BE2C (cell line): Measurements from ENCODE around the gene RPAP2.

Experiments used
- DNase-seq: peaks from one replicate; pipeline ENCODE4 v3.0.0-alpha.2; 2020
- H3K27me3 ChIP-seq: fragments of 250-450 bp; sonication (Bioruptor Pico); 2 replicates; pipeline ENCODE4 v1.5.1; 2020; ENCODE audit warnings: mild to moderate bottlenecking
- H3K36me3 ChIP-seq: fragments of 250-450 bp; sonication (Bioruptor Pico); 2 replicates; pipeline ENCODE4 v1.5.1; 2020; ENCODE audit warnings: mild to moderate bottlenecking
- H3K4me1 ChIP-seq: fragments of 250-450 bp; sonication (Bioruptor Pico); 2 replicates; pipeline ENCODE4 v1.5.1; 2020
- H3K4me3 ChIP-seq: 2 replicates; pipeline ENCODE4 v1.5.1; 2011; ENCODE audit warnings: low read depth, low read length
- H3K9me3 ChIP-seq: fragments of 250-450 bp; sonication (Bioruptor Pico); 2 replicates; pipeline ENCODE4 v1.5.1; 2020
- TF ChIP-seq, protein P1 (sequence below): IDR thresholded peaks from 2 replicates; pipeline ENCODE4 v1.5.1; 2012; ENCODE audit warnings: mild to moderate bottlenecking, low read depth, low read length

Gene RPAP2

DNA sequence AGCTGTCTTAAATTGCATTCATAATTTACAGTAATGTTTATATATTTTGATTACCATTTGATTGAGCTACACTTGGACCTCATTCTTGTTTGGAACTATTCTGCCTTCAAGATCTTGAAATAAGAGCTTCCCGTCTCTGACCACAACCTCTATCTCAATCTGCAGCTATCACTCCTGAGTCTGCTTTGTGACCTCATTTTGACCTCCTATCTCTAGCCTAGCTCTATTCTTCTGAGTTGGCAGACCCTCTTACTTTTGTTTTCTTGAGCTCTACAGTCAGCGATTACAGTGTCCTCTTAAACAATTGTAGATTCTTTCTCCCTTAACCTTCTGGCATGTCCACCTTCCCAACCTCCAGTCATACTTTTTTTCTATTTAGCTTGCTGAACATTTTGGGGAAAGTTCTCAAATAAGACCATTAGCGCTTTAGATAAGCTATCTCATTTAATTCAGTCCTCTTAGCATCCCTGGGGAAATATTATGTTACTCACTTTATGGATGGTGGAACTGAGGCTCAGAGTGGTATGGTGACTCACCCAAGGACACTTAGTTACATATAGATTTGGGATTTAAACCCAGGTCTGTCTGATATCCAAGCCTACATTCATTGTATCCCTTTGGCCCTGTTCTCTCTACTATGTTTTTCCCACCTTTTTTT is 19.1 kb downstream of the RPAP2 start:
- Histone ChIP-seq H3K4me3 (no peak overlapping the region), H3K36me3 (no peaks in the 10 kb centered on the region), H3K27me3 (no peaks in the 10 kb centered on the region), H3K9me3 (no peaks in the 10 kb centered on the region), H3K4me1 (no peaks in the 10 kb centered on the region)
- TF ChIP-seq, protein P1, sequence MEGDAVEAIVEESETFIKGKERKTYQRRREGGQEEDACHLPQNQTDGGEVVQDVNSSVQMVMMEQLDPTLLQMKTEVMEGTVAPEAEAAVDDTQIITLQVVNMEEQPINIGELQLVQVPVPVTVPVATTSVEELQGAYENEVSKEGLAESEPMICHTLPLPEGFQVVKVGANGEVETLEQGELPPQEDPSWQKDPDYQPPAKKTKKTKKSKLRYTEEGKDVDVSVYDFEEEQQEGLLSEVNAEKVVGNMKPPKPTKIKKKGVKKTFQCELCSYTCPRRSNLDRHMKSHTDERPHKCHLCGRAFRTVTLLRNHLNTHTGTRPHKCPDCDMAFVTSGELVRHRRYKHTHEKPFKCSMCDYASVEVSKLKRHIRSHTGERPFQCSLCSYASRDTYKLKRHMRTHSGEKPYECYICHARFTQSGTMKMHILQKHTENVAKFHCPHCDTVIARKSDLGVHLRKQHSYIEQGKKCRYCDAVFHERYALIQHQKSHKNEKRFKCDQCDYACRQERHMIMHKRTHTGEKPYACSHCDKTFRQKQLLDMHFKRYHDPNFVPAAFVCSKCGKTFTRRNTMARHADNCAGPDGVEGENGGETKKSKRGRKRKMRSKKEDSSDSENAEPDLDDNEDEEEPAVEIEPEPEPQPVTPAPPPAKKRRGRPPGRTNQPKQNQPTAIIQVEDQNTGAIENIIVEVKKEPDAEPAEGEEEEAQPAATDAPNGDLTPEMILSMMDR, result no peak
- no peak for DNase-seq

DNA sequence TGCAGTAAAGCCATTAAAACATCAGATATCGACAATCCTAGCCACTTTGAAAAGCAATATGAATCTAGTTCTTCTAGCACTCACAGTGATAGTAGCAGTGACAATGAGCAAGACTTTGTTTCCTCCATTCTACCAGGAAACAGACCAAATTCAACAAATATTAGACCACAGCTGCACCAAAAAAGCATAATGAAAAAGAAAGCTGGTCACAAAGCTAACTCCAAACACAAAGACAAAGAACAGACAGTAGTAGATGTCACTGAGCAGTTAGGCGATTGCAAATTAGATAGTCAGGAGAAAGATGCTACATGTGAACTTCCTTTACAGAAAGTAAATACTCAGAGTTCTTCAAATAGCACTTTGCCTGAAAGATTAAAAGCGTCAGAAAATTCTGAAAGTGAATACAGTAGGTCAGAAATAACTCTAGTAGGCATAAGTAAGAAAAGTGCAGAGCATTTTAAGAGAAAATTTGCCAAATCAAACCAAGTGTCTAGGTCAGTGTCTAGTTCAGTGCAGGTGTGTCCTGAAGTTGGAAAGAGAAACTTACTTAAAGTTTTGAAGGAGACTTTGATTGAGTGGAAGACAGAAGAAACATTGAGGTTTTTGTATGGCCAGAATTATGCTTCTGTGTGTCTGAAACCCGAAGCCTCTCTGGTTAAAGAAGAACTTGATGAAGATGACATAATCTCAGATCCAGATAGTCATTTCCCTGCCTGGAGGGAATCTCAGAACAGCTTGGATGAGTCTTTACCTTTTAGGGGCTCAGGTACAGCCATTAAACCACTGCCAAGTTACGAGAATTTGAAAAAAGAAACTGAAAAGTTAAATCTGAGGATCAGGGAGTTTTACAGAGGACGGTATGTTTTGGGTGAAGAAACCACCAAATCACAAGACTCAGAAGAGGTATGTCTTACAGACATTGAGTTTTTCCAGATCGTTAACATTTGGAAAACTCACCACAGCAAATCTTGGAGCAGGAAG is 24.9 kb downstream of the RPAP2 start:
- no peaks in the 10 kb centered on the region for H3K27me3 ChIP-seq
- no peak overlapping the region for H3K4me3 ChIP-seq
- TF ChIP-seq, protein P1, result no peak
- no peak for DNase-seq
- H3K36me3 ChIP-seq, result no peaks in the 10 kb centered on the region
- no peaks in the 10 kb centered on the region for H3K4me1 ChIP-seq
- no peaks in the 10 kb centered on the region for H3K9me3 ChIP-seq

DNA sequence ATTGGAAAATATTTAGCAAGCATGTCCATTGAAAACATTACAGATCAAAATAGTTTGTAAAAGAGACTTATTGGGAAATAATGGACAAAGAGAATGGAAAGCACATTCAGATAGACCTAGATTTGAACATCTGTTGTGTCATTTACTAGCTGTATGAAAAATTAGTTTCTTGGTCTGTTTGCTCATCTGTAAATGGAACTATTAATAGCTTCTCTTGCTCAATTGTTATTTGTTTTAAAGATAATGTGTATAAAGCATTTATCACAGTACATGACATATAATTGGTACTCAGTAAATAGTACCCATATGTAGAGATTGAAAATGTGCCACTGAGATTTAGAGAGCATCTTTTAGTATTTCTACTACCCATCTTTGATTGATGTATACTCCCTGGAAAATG is 25.9 kb downstream of the RPAP2 start:
- Histone ChIP-seq H3K27me3 (no peaks in the 10 kb centered on the region), H3K9me3 (no peaks in the 10 kb centered on the region), H3K36me3 (no peaks in the 10 kb centered on the region), H3K4me1 (no peaks in the 10 kb centered on the region), H3K4me3 (no peak overlapping the region)
- TF ChIP-seq, protein P1, result no peak
- no peak for DNase-seq

DNA sequence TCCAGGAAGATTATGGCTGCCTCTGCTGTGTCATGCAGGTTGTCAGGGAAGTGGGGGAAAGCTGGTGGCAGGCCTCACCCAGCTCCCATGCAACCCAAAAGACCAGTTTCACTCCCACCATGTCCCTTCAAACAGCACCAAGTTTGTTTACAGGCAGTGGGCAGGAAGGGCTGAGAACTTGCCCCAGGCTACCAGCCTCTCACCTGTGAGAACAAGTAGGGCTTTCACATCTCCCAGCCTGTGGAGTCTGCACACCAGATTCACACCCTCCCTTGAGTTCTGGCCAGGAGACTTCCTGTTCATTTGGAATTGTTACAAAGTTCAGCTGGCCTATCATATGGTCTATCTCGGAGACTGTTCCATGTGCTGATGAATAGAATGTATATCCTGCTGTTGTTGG is 27.8 kb downstream of the RPAP2 start:
- Histone ChIP-seq H3K9me3 (no peaks in the 10 kb centered on the region), H3K27me3 (no peaks in the 10 kb centered on the region), H3K4me3 (no peak overlapping the region), H3K4me1 (no peaks in the 10 kb centered on the region), H3K36me3 (no peaks in the 10 kb centered on the region)
- TF ChIP-seq, protein P1, result no peak
- no peak for DNase-seq

DNA sequence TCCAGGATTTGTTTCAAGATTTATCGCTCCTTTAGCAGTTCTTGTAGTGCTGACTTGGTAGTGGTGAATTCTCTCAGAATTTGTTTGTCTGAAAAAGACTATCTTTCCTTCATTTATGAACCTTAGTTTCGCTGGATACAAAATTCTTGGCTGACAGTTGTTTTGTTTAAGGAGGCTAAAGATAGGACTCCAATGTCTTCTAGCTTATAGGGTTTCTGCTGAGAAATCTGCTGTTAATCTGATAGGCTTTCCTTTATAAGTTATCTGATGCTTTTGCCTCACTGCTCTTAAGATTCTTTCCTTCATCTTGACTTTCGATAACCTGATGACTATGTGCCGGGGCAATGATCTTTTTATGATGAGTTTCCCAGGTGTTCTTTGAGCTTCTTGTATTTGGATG is 28.9 kb downstream of the RPAP2 start:
- Histone ChIP-seq H3K4me1 (no peaks in the 10 kb centered on the region), H3K27me3 (no peaks in the 10 kb centered on the region), H3K4me3 (no peak overlapping the region), H3K9me3 (no peaks in the 10 kb centered on the region), H3K36me3 (no peaks in the 10 kb centered on the region)
- TF ChIP-seq, protein P1, result no peak
- DNase-seq, result no peak
